Measurements from ENCODE around the gene SPATA31D4.
"Not testable (repeated sequence)": the region's sequence is repeated elsewhere in the genome, so short reads cannot be mapped to it uniquely, and the experiment has no call there.

Gene SPATA31D4

GRCh38 chr9:81928305-81928704 is at the start of gene SPATA31D4:
SPATA31D4 (plus strand) TSS chr9:81928428; CDS start chr9:81928514, 86 bp downstream.
- H3K36me3 ChIP-seq (replicated peaks; ENCODE audit: low read depth, low read length); H3K9me3 ChIP-seq (ENCODE audit: insufficient read depth, low read length); H3K4me2 ChIP-seq (ENCODE audit: low read length); H3K9ac ChIP-seq (ENCODE audit: low read length); H3K27me3 ChIP-seq (ENCODE audit: low read depth, low read length); H3K4me1 ChIP-seq (ENCODE audit: low read length); H3K4me3 ChIP-seq (ENCODE audit: low read length); H2AFZ ChIP-seq (ENCODE audit: low read depth, low read length); H3K27ac ChIP-seq (ENCODE audit: low read length); H4K20me1 ChIP-seq (ENCODE audit: insufficient read depth, low read length); H3K79me2 ChIP-seq (ENCODE audit: low read length): not testable (repeated sequence)

GRCh38 chr9:81878530-81878929 is 49.7 kb upstream of the SPATA31D4 start:
- Histone ChIP-seq H4K20me1 (ENCODE audit: insufficient read depth, low read length) (no peaks in the 10 kb centered on the region), H3K9ac (ENCODE audit: low read length) (no peak overlapping the region), H3K27me3 (ENCODE audit: low read depth, low read length) (no peaks in the 10 kb centered on the region), H3K79me2 (ENCODE audit: low read length) (no peaks in the 10 kb centered on the region), H3K9me3 (ENCODE audit: insufficient read depth, low read length) (no peaks in the 10 kb centered on the region), H2AFZ (ENCODE audit: low read depth, low read length) (no peak overlapping the region), H3K36me3 (replicated peaks; ENCODE audit: low read depth, low read length) (no peaks in the 10 kb centered on the region), H3K4me1 (ENCODE audit: low read length) (peaks cover under 1% of the 10 kb centered on the region), H3K4me3 (ENCODE audit: low read length) (no peak overlapping the region), H3K4me2 (ENCODE audit: low read length) (no peak overlapping the region), H3K27ac (ENCODE audit: low read length) (no peak overlapping the region)
- TF ChIP-seq CTCF (IDR thresholded peaks at IDR 0.05; ENCODE audit: low read depth, low read length) (no peak), EZH2phosphoT487 (IDR thresholded peaks at IDR 0.05; ENCODE audit: low read depth) (no peak)

- H3K9me3 ChIP-seq (ENCODE audit: insufficient read depth, low read length) = no peaks in the 10 kb centered on the region
- H3K36me3 ChIP-seq (replicated peaks; ENCODE audit: low read depth, low read length) = no peaks in the 10 kb centered on the region
- H3K9ac ChIP-seq (ENCODE audit: low read length) = no peak overlapping the region
- H4K20me1 ChIP-seq (ENCODE audit: insufficient read depth, low read length) = no peaks in the 10 kb centered on the region
- H3K4me3 ChIP-seq (ENCODE audit: low read length) = no peak overlapping the region
- H3K79me2 ChIP-seq (ENCODE audit: low read length) = no peaks in the 10 kb centered on the region
- TF ChIP-seq CTCF (IDR thresholded peaks at IDR 0.05; ENCODE audit: low read depth, low read length) (no peak), EZH2phosphoT487 (IDR thresholded peaks at IDR 0.05; ENCODE audit: low read depth) (no peak)
- H3K4me2 ChIP-seq (ENCODE audit: low read length) = no peak overlapping the region
- H3K4me1 ChIP-seq (ENCODE audit: low read length) = peaks cover 9% of the 10 kb centered on the region
- H3K27me3 ChIP-seq (ENCODE audit: low read depth, low read length) = no peaks in the 10 kb centered on the region
- no peak overlapping the region for H3K27ac ChIP-seq (ENCODE audit: low read length)
- H2AFZ ChIP-seq (ENCODE audit: low read depth, low read length) = no peak overlapping the region
Measured at GRCh38 chr9:81879501-81879916, 48.7 kb upstream of the SPATA31D4 start.

GRCh38 chr9:81885602-81886001 is 42.6 kb upstream of the SPATA31D4 start:
- Histone ChIP-seq H3K4me3 (ENCODE audit: low read length) (no peak overlapping the region), H3K9ac (ENCODE audit: low read length) (no peak overlapping the region), H3K36me3 (replicated peaks; ENCODE audit: low read depth, low read length) (no peaks in the 10 kb centered on the region), H3K4me1 (ENCODE audit: low read length) (peaks cover 38% of the 10 kb centered on the region), H3K4me2 (ENCODE audit: low read length) (peak overlapping the region; percentile 81), H3K9me3 (ENCODE audit: insufficient read depth, low read length) (no peaks in the 10 kb centered on the region), H4K20me1 (ENCODE audit: insufficient read depth, low read length) (no peaks in the 10 kb centered on the region), H3K27me3 (ENCODE audit: low read depth, low read length) (no peaks in the 10 kb centered on the region), H3K79me2 (ENCODE audit: low read length) (no peaks in the 10 kb centered on the region), H2AFZ (ENCODE audit: low read depth, low read length) (no peak overlapping the region), H3K27ac (ENCODE audit: low read length) (peak overlapping the region; percentile 77; the same call in 1 of the 2 replicates)
- TF ChIP-seq EZH2phosphoT487 (IDR thresholded peaks at IDR 0.05; ENCODE audit: low read depth) = no peak
- no peak for TF ChIP-seq CTCF (IDR thresholded peaks at IDR 0.05; ENCODE audit: low read depth, low read length)

- H3K9me3 ChIP-seq (ENCODE audit: insufficient read depth, low read length) = no peaks in the 10 kb centered on the region
- H3K9ac ChIP-seq (ENCODE audit: low read length) = no peak overlapping the region; the same call in 1 of the 2 replicates
- peak overlapping the region; percentile 77 for H3K27ac ChIP-seq (ENCODE audit: low read length)
- H3K27me3 ChIP-seq (ENCODE audit: low read depth, low read length) = no peaks in the 10 kb centered on the region
- TF ChIP-seq CTCF (IDR thresholded peaks at IDR 0.05; ENCODE audit: low read depth, low read length) = no peak
- TF ChIP-seq EZH2phosphoT487 (IDR thresholded peaks at IDR 0.05; ENCODE audit: low read depth) = no peak
- H3K79me2 ChIP-seq (ENCODE audit: low read length) = no peaks in the 10 kb centered on the region
- no peak overlapping the region for H2AFZ ChIP-seq (ENCODE audit: low read depth, low read length)
- H4K20me1 ChIP-seq (ENCODE audit: insufficient read depth, low read length) = no peaks in the 10 kb centered on the region
- H3K4me1 ChIP-seq (ENCODE audit: low read length) = peaks cover 38% of the 10 kb centered on the region
- H3K4me2 ChIP-seq (ENCODE audit: low read length) = peak overlapping the region; percentile 81
- peak overlapping the region; percentile 49 for H3K4me3 ChIP-seq (ENCODE audit: low read length)
- no peaks in the 10 kb centered on the region for H3K36me3 ChIP-seq (replicated peaks; ENCODE audit: low read depth, low read length)
Measured at GRCh38 chr9:81886665-81887064, 41.6 kb upstream of the SPATA31D4 start.
